GM18951 (cell line): ENCODE measurements around the gene MTREX.

ENCODE experiments used
- POLR2A ChIP-seq: IDR thresholded peaks from 4 replicates; pipeline ENCODE4 v1.6.1; 2011; ENCODE audit warnings: mild to moderate bottlenecking; ENCODE audit not compliant: insufficient read length, insufficient read depth; ENCODE audit errors: extremely low read depth
- in situ Hi-C: fragments of 300-500 bp; cut with MboI; formaldehyde crosslinking; loops from one replicate; pipeline ENCODE4 v1.12.0; 2022; ENCODE audit warnings: low sequenced_read_pairs, mixed read lengths, inconsistent platforms; ENCODE audit not compliant: unreplicated experiment

MTREX gene

GRCh38 chr5:55307383-55308253 lies at the start of gene MTREX, which contains the start of gene DHX29:
Gene MTREX (plus strand): TSS chr5:55307989. CDS start chr5:55308014, 25 bp downstream.
Gene DHX29 (minus strand): TSS chr5:55307694. CDS start chr5:55307573, 121 bp downstream.
- peak; percentile 75 for TF ChIP-seq POLR2A
- in situ Hi-C loops = loop anchor here (25.0 kb wide), 1 partner anchor 380 kb away; no protein-coding TSS in a partner anchor

GRCh38 chr5:55258339-55258738 lies 49.5 kb upstream of the MTREX start:
- TF ChIP-seq POLR2A = no peak
- in situ Hi-C loops = no loop called here

GRCh38 chr5:55276771-55277170 lies 31.0 kb upstream of the MTREX start:
- in situ Hi-C loops = no loop called here
- TF ChIP-seq POLR2A = no peak

- no peak for TF ChIP-seq POLR2A
Measured at GRCh38 chr5:55278778-55279177, 29.0 kb upstream of the MTREX start.

GRCh38 chr5:55286411-55286933 lies 21.3 kb upstream of the MTREX start:
- TF ChIP-seq POLR2A = no peak
- in situ Hi-C loops = no loop called here

More at GRCh38 chr5:55278778-55279177, 29.0 kb upstream of the MTREX start:
- in situ Hi-C loops = no loop called here

- TF ChIP-seq POLR2A = no peak
- in situ Hi-C loops = no loop called here
Measured at GRCh38 chr5:55289808-55290207, 18.0 kb upstream of the MTREX start.

GRCh38 chr5:55290991-55291390 lies 16.8 kb upstream of the MTREX start:
- in situ Hi-C loops = no loop called here

GRCh38 chr5:55294935-55295334 lies 12.9 kb upstream of the MTREX start:
- in situ Hi-C loops = no loop called here
- no peak for TF ChIP-seq POLR2A

More at GRCh38 chr5:55290991-55291390, 16.8 kb upstream of the MTREX start:
- no peak for TF ChIP-seq POLR2A

- in situ Hi-C loops = loop anchor here (25.0 kb wide), 1 partner anchor 386 kb away; no protein-coding TSS in a partner anchor
- no peak for TF ChIP-seq POLR2A
Measured at GRCh38 chr5:55300890-55301289, 6.9 kb upstream of the MTREX start.

- TF ChIP-seq POLR2A = no peak
- in situ Hi-C loops = loop anchor here (25.0 kb wide), 1 partner anchor 384 kb away; no protein-coding TSS in a partner anchor
Measured at GRCh38 chr5:55303238-55303690, 4.5 kb upstream of the MTREX start.

GRCh38 chr5:55304584-55304983 lies 3.2 kb upstream of the MTREX start:
- in situ Hi-C loops = loop anchor here (25.0 kb wide), 1 partner anchor 383 kb away; no protein-coding TSS in a partner anchor
- no peak for TF ChIP-seq POLR2A

GRCh38 chr5:55305345-55305744 lies 2.4 kb upstream of the MTREX start:
- no peak for TF ChIP-seq POLR2A
- in situ Hi-C loops = loop anchor here (25.0 kb wide), 1 partner anchor 382 kb away; no protein-coding TSS in a partner anchor

- in situ Hi-C loops = loop anchor here (25.0 kb wide), 1 partner anchor 380 kb away; no protein-coding TSS in a partner anchor
- TF ChIP-seq POLR2A = no peak
Measured at GRCh38 chr5:55306641-55307382, 977 bp upstream of the MTREX start.
